Caco-2 (cell line): ENCODE measurements around the gene TARM1. TPM values are rescaled to one million over a fixed set of nuclear protein-coding genes. Genes with fewer than 3 reads are reported as not detected.
"Not testable (repeated sequence)": the region's sequence is repeated elsewhere in the genome, so short reads cannot be mapped to it uniquely, and the experiment has no call there.

Experiments used
- BruUV-seq: library from RNA; stranded (reverse); fragments of 400-500 nt; replicated peaks from 2 replicates; lab custom pipeline; 2021; lab: Mats Ljungman, UMichigan
- CTCF ChIA-PET: fragments of 300-600 bp; sonication (Branson Sonifier 250); formaldehyde crosslinking; loops from one replicate; lab custom pipeline; 2022; ENCODE audit warnings: antibody characterized with exemption; lab: Charles Lee
- POLR2A ChIA-PET: fragments of 300-600 bp; sonication (Branson Sonifier 250); formaldehyde crosslinking; loops from one replicate; lab custom pipeline; 2022; ENCODE audit warnings: antibody characterized with exemption; lab: Charles Lee
- DNase-seq, 2 experiments: peaks; one replicate each; pipeline versions ENCODE4 v3.0.0 to v3.0.0-alpha.2; 2020 to 2022
- H3K27me3 ChIP-seq: replicated peaks from 2 replicates; pipeline ENCODE4 v1.6.0; 2011; ENCODE audit warnings: low read length; ENCODE audit not compliant: control insufficient read depth, insufficient read depth
- H3K36me3 ChIP-seq: 2 replicates; pipeline ENCODE4 v1.5.1; 2011; ENCODE audit warnings: low read length; ENCODE audit not compliant: control insufficient read depth, insufficient read depth
- H3K4me1 ChIP-seq: fragments of 250-450 bp; sonication (Bioruptor Pico); 2 replicates; pipeline ENCODE4 v1.5.1; 2020; ENCODE audit warnings: mild to moderate bottlenecking
- H3K4me3 ChIP-seq: 2 replicates; pipeline ENCODE4 v1.5.1; 2011; ENCODE audit warnings: low read depth, mild to moderate bottlenecking, control low read depth, low read length
- H3K9me3 ChIP-seq: fragments of 250-450 bp; sonication (Bioruptor Pico); 2 replicates; pipeline ENCODE4 v1.5.1; 2020; ENCODE audit warnings: mild to moderate bottlenecking, moderate library complexity
- H3K27ac Mint-ChIP-seq: one replicate; pipeline ENCODE4 v1.8.0; 2022; ENCODE audit warnings: mixed read lengths; ENCODE audit not compliant: unreplicated experiment
- H3K27me3 Mint-ChIP-seq: one replicate; pipeline ENCODE4 v1.8.0; 2022; ENCODE audit warnings: mixed read lengths; ENCODE audit not compliant: insufficient read depth, unreplicated experiment
- H3K36me3 Mint-ChIP-seq: one replicate; pipeline ENCODE4 v1.8.0; 2022; ENCODE audit warnings: mild to moderate bottlenecking, mixed read lengths; ENCODE audit not compliant: insufficient read depth, unreplicated experiment
- H3K4me1 Mint-ChIP-seq: one replicate; pipeline ENCODE4 v1.8.0; 2022; ENCODE audit warnings: low read depth, mixed read lengths; ENCODE audit not compliant: unreplicated experiment
- H3K4me3 Mint-ChIP-seq: one replicate; pipeline ENCODE4 v1.8.0; 2022; ENCODE audit warnings: mild to moderate bottlenecking, moderate library complexity, mixed read lengths; ENCODE audit not compliant: unreplicated experiment
- H3K9me3 Mint-ChIP-seq: one replicate; pipeline ENCODE4 v1.8.0; 2022; ENCODE audit warnings: mixed read lengths; ENCODE audit not compliant: unreplicated experiment
- CTCF ChIP-seq, 2 experiments: fragments of 200-600 bp in 1 of 2; IDR thresholded peaks; 1 replicate in 1 of 2; 2 replicates in 1 of 2; pipeline versions ENCODE4 v1.5.1 to v1.8.0; 2011 to 2022; ENCODE audit warnings: antibody characterized with exemption in 1 of 2, control low read depth in 1 of 2, inconsistent platforms in 1 of 2, low read depth in 1 of 2, low read length in 1 of 2, mild to moderate bottlenecking in 1 of 2, moderate library complexity in 1 of 2; ENCODE audit not compliant: insufficient read depth in 1 of 2, severe bottlenecking in 1 of 2, unreplicated experiment in 1 of 2
- intact Hi-C: fragments of 100-400 bp; cut with micrococcal nuclease; formaldehyde crosslinking; loops from one replicate; pipeline ENCODE4 v1.10.0; 2022; ENCODE audit not compliant: unreplicated experiment
- total RNA-seq: library from RNA; stranded (reverse); gene quantifications from 2 replicates; pipeline ENCODE4 v1.2.3, GENCODE V29; 2022

Gene TARM1
- total RNA-seq, 1 experiment from 2014 or later: not detected

GRCh38 chr19:54099190-54099902 lies 18.2 kb upstream of the TARM1 start:
- H3K4me3 ChIP-seq: no peak overlapping the region
- POLR2A ChIA-PET: no interaction called here
- no peaks in the 10 kb centered on the region for H3K27me3 ChIP-seq
- no TSS peak for BruUV-seq
- Mint-ChIP-seq H3K4me1 (peaks cover 7% of the 10 kb centered on the region), H3K4me3 (no peak overlapping the region), H3K36me3 (peaks cover 8% of the 10 kb centered on the region), H3K27ac (no peak overlapping the region), H3K9me3 (no peaks in the 10 kb centered on the region), H3K27me3 (peaks cover 3% of the 10 kb centered on the region)
- intact Hi-C loops: no loop called here
- H3K36me3 ChIP-seq: no peaks in the 10 kb centered on the region
- CTCF ChIA-PET: no interaction called here
- H3K4me1 ChIP-seq: peaks cover 13% of the 10 kb centered on the region
- no peaks in the 10 kb centered on the region for H3K9me3 ChIP-seq
- DNase-seq: peak in 1 of 2 experiments; percentile 16
- TF ChIP-seq CTCF (IDR thresholded peaks at IDR 0.05; ENCODE audit: insufficient read depth in 1 of 2, low read depth in 1 of 2, low read length in 1 of 2, severe bottlenecking in 1 of 2, unreplicated experiment in 1 of 2): no peak

- no peaks in the 10 kb centered on the region for H3K27me3 ChIP-seq
- Mint-ChIP-seq H3K4me1 (peaks cover 7% of the 10 kb centered on the region), H3K27me3 (peaks cover 7% of the 10 kb centered on the region), H3K27ac (peak overlapping the region; percentile 36), H3K36me3 (no peaks in the 10 kb centered on the region), H3K9me3 (peaks cover 9% of the 10 kb centered on the region), H3K4me3 (peak overlapping the region; percentile 68)
- DNase-seq: peak; percentile 32 to 57
- POLR2A ChIA-PET: no interaction called here
- H3K36me3 ChIP-seq: no peaks in the 10 kb centered on the region
- H3K9me3 ChIP-seq: no peaks in the 10 kb centered on the region; the same call in 1 of the 2 replicates
- no peak overlapping the region for H3K4me3 ChIP-seq
- TF ChIP-seq CTCF (IDR thresholded peaks at IDR 0.05; ENCODE audit: insufficient read depth in 1 of 2, low read depth in 1 of 2, low read length in 1 of 2, severe bottlenecking in 1 of 2, unreplicated experiment in 1 of 2): peak; percentile 11 to 45
- CTCF ChIA-PET: interaction anchor here (0.6 to 1.2 kb wide), 3 partner anchors 69 to 917 kb away, joined by 3 read pairs; no protein-coding TSS in a partner anchor
- intact Hi-C loops: loop anchor here (1.0 kb wide), 1 partner anchor 254 kb away; no protein-coding TSS in a partner anchor
- peaks cover 13% of the 10 kb centered on the region for H3K4me1 ChIP-seq
- BruUV-seq: no TSS peak
Observed at GRCh38 chr19:54096617-54097106, 15.5 kb upstream of the TARM1 start.

GRCh38 chr19:54095859-54096616 lies 14.9 kb upstream of the TARM1 start:
- H3K4me1 Mint-ChIP-seq, BruUV-seq, H3K36me3 Mint-ChIP-seq, H3K27me3 Mint-ChIP-seq, H3K9me3 Mint-ChIP-seq, H3K36me3 ChIP-seq, H3K9me3 ChIP-seq, H3K27me3 ChIP-seq: not testable (repeated sequence)
- DNase-seq: peak; percentile 56 to 65
- Histone ChIP-seq H3K4me1 (peaks cover 13% of the 10 kb centered on the region), H3K4me3 (peak overlapping the region; percentile 42)
- Mint-ChIP-seq H3K4me3 (peak overlapping the region; percentile 68), H3K27ac (peak overlapping the region; percentile 36)
- intact Hi-C loops: loop anchor here (1.0 kb wide), 1 partner anchor 254 kb away; no protein-coding TSS in a partner anchor
- ChIA-PET CTCF (interaction anchor here (0.6 to 1.0 kb wide), 7 partner anchors 35 to 657 kb away, joined by 3 to 8 read pairs (median 4); partner anchors contain the start of gene MBOAT7), POLR2A (interaction anchor here (0.7 kb wide), 1 partner anchor 41 kb away, joined by 3 read pairs; the partner anchor contains the start of gene CNOT3)
